ENCODE measurements around the gene FURIN. TPM values are rescaled to one million over a fixed set of nuclear protein-coding genes. Genes with fewer than 3 reads are reported as not detected.

FURIN gene
- total and polyA plus RNA-seq, 9 of the 15 experiments (the other 6 are each of a cell fraction or from before 2014, with no cell fraction given), result 0.92 to 99.9 (median 34.8) TPM

GRCh38 chr15:90886291-90886614 is 17.9 kb downstream of the FURIN start (continued):
- TF ChIP-seq HNRNPUL1 (IDR thresholded peaks at IDR 0.05; ENCODE audit: low read length) (no peak), BCLAF1 (IDR thresholded peaks at IDR 0.05; ENCODE audit: borderline replicate concordance in 1 of 2, control insufficient read depth in 1 of 2, low read depth in 2 of 2, low read length in 1 of 2) (no peak), CBX5 (IDR thresholded peaks at IDR 0.05; ENCODE audit: borderline replicate concordance, low read depth) (no peak), ARID4B (CRISPR knock-in tag; IDR thresholded peaks at IDR 0.05) (no peak), COPS2 (conservative IDR thresholded peaks at IDR 0.05) (no peak), ZNF165 (CRISPR knock-in tag; IDR thresholded peaks at IDR 0.05; ENCODE audit: borderline replicate concordance) (no peak), EHMT2 (IDR thresholded peaks at IDR 0.05) (no peak), MAX (CRISPR knock-in tag; IDR thresholded peaks at IDR 0.05) (no peak), CHCHD3 (CRISPR knock-in tag; IDR thresholded peaks at IDR 0.05) (no peak), NCOA4 (IDR thresholded peaks at IDR 0.05; ENCODE audit: partially characterized antibody) (no peak), XRCC3 (IDR thresholded peaks at IDR 0.05) (no peak), MCM7 (IDR thresholded peaks at IDR 0.05) (no peak), BRCA1 (IDR thresholded peaks at IDR 0.05) (no peak), BRCA1 (CRISPR knock-in tag; IDR thresholded peaks at IDR 0.05) (no peak), L3MBTL2 (IDR thresholded peaks at IDR 0.05) (0 out of 2 replicates have a peak, but pooled peaks have one; percentile 5), ZNF436 (CRISPR knock-in tag; IDR thresholded peaks at IDR 0.05) (no peak), PML (IDR thresholded peaks at IDR 0.05; ENCODE audit: low read length) (no peak), SRSF9 (IDR thresholded peaks at IDR 0.05; ENCODE audit: borderline replicate concordance, low read depth, low read length) (no peak), BCOR (IDR thresholded peaks at IDR 0.05) (0 out of 2 replicates have a peak, but pooled peaks have one; percentile 36)

All from K562 (cell line).